Muscle of back (tissue), 11 donors: ENCODE measurements around the gene AGTR1. TPM values are rescaled to one million over a fixed set of nuclear protein-coding genes. Genes with fewer than 3 reads are reported as not detected.
"Not testable (repeated sequence)": the region's sequence is repeated elsewhere in the genome, so short reads cannot be mapped to it uniquely, and the experiment has no call there.

Source experiments
- DNase-seq, 3 donors: peaks; one replicate each; pipeline versions ENCODE4 v3.0.0 to v3.0.0-alpha.2; 2013
- polyA plus RNA-seq, 10 donors: library from polyadenylated mRNA; unstranded; fragments of 120-200 nt; gene quantifications; one replicate each; pipeline ENCODE4 v1.2.1, GENCODE V29; 2013; ENCODE audit not compliant: insufficient read length in 10 of 10

AGTR1 gene
- polyA plus RNA-seq, 10 donors = 20.0 to 40.9 (median 30.8) TPM

DNA sequence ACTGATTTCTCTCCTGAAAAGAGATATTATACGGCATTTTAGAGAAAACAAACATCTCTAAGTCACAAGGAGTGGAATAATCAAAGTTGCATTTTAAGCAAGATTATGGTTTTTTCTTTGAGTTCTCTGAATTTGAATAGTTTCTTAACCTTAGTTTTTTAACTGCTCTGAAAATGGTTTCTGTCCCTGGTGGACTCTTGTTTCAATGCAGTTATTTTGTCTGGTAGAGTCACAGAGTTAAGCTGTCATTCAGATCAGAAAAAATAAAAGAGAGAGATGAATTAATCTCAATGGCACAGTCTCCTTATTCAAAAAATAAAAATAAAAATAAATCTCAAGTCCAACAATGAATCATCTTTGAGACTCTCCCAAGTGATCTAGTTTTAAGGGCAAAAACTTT is 19.0 kb downstream of the AGTR1 start:
- no peak for DNase-seq

DNA sequence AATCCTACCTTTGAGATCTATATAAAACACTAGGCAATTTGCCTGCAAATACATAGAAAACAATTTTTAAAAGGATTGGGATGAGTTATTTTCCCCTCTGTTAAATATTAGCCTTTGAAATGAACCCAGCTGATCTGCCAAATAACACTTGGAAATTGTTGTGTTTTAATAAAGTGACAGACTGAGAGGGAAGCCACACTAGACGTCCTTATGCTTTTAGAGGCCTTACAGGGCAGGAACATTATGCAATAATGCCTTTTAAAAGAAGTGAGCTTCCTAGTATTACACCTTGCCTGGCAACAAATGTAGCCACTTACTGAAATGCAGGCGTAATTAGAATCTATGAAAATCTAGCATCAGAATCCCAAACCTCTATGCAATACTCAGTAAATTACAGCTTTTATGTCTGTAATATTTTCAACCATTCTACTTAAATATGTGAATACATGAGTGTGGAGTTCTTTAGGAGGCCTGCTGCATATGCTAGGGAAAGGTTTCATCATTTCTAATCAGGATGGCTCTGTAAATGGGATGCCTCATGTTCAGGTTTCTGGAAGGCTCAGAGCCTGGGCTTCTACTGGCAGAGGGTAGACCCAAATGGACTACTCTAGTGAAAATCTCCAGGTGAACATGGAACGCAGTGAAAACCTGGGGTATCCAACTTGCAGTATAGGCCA is 20.3 kb downstream of the AGTR1 start:
- DNase-seq = no peak

DNA sequence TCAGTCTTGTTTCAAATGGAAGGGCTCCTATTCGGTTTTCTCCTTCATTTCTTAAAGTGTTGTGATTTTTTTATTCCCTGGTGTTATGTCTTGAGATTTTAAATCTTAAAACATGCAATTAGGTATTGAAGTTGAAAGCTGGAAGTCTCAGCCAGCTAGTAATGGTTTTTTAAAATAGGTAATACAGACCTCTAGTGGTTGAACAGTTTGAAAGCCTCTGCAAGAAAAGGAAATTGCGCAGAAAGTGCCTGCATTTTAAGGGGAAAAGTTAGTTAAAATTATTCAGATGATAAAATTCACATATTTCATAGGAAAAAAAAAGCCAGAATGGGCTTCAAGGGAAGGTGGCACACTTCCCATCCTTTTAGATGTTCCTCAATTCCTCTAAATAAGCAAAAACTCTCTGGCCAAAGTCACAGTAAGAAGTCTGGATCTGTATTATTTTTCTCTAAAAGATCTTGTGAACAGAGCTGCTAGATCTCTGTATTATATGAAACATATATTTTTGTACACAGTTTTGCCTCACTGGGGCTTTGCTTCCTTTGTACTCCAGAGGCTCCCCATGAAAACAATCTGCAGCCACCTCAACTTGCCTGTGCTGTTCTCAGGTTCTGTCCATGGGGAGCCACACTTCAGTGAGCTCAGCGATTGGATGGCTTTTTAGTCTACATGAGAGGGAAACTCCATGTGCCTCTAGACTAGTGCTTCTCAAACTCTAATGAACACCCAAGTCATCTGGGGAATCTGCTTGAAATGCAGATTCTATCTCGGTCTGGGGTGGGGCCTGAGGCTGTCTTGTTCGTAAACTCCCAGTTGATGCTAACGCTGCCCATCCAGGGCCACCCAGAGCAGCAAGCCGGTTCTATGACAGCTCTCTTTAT is 21.5 kb downstream of the AGTR1 start:
- peak in 1 of 3 donors; percentile 51 for DNase-seq

DNA sequence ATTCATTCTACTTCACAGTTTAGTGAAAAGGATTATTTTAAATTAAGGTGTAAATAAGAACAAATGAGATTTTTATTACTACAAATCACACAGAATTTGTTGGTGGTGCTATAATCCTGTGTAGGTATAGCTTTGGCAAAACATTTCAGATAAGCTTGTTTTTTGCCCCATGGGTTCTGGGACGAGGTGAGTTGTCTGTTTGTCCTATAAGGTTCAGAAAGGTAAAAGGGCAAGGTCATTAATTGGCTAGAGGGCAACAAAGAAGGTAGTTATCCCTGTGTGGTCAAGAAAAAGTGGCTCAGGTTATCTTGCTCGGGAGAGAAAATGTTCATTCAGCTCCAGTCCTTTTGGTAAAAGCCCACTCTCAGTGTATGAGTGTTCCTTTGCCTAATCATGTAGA is 23.2 kb downstream of the AGTR1 start:
- no peak for DNase-seq

DNA sequence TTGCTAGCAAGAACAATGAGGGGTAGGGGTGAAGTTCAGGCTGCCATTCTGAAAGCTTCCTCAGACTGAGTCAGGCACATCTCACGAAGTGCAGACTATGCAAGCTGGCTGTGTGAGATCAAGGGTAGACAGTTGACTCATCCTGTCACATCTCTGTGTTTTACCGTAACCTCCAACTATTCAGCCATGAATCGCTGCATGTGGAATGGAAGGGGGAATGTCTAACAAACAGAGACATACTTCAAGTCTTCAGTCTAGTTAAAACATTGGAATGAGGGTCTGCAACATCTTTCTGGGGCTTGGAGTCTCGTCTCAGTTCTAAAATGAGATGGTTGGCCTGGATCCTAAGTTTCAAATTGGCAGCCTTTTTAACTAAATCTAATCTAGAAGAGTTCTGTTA is 25.9 kb downstream of the AGTR1 start:
- peak in 1 of 3 donors; percentile 81 for DNase-seq

DNA sequence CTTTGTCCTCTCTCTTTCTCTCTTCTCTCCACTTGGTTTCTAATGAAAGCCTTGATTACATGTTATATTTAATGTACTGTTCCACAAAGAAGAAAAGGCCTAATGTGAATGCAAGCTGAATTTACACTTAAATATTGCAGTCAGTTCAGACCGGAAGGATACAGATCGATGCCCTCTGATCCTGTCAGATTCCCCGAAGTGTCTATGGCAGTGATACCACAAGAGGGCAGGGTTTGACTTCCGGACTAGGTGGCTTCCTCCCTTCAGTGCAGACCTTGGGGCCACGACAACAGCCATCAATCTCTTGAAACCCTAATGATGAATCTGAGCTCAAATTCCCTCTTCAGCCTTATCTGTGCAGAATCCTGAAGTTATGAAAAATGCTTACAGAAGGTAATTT is 29.5 kb downstream of the AGTR1 start:
- peak in 1 of 3 donors; percentile 35 for DNase-seq

DNA sequence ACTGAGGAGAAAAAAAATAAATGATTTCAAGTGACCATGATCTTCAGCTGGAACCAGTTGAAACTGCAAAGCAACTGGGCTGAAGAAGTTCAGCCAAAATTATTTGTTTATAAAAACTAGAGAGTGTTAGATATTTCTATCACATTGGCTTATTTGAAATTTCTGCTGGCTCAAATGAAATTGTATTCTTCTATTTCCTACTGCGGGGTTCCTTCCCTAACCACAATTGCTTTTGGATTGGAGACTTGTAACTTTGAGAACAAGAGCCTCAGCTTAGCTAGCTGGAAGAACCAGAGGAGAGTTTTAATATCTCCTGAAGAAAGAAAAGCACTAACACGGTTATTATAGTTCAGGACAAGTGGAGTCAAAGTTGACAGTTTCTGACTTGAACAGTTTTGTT is 31.1 kb downstream of the AGTR1 start:
- no peak for DNase-seq

DNA sequence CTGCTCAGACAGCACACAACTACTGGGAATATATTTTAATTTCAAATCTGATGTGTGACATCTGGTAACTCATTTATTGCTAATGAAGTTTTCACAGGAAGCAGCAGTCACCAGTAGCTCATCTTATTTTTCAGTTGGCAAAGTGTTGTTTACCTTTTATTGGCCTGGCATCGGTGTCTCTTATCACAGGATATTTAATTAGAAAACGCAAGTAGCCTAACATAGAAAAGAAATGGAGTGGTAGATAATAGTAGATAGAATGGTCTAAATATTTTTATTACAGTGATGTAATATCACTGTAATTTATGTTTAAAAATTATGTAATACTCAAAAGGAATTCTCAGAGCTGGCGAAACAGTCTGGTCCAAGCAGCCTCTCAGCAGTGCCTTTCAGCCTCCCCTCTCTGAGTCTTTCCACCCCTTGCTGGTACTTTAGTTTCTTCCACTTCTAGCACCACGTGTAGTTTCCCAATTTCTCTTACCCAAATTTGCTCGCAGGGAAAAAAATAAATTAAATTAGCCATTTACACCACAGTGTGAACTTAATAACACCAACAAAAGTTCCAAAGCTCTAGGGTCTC is 31.9 kb downstream of the AGTR1 start:
- DNase-seq = no peak

DNA sequence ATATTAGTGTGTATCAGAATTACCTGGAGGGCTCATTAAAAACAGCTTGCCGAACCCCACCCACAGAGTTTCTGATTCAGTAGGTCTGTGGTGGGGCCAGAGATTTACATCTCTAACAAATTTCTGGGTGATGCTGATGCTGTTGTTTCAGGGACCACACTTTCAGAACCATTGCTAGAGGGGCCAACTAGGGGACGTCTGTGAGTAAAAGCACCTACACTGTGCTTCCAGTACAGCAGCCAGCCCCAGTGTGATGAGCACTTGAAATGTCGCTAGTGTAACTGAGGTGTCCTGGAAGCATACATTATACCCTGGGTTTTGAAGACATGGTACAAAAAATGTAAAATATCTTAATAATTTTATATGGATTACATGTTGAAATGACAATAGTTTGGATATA is 33.0 kb downstream of the AGTR1 start:
- no peak for DNase-seq

DNA sequence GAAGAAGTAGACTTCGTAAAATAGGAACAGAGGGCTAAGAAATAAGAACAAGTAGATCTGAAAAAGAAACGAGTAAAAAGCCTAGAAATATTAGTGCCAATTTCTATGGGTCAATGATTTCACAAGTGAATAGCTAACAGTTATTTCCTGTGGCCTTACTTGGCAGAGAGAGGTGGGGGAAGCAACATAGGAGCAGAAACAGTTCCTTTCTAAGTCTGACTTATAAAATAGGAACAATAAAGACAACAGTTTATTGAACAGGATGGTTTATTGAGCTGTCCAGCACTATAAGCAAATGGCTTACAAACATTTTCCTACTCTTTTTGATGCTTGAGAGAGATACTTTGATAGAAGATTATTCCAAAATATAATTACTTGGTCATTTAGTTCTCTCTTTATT is 37.9 kb downstream of the AGTR1 start:
- no peak for DNase-seq

DNA sequence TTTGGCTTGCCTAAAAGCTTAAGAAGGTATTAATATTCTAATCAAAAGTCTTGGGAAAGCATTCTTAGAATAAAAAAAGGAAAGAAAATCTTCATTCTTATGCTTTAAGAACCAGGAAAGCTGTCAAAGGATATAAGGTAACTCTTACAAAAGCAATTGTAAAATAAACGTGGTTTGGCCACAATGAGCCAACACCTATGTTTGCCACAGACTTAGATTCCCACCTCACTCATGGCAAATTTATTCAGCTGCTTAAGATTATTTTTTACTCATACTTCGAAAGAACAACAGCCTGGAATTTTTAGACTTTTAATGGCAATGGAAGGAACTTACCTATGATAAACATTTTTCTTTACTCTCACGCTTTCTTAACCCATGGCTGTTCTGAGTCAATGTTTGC is 38.4 kb downstream of the AGTR1 start:
- DNase-seq = no peak

DNA sequence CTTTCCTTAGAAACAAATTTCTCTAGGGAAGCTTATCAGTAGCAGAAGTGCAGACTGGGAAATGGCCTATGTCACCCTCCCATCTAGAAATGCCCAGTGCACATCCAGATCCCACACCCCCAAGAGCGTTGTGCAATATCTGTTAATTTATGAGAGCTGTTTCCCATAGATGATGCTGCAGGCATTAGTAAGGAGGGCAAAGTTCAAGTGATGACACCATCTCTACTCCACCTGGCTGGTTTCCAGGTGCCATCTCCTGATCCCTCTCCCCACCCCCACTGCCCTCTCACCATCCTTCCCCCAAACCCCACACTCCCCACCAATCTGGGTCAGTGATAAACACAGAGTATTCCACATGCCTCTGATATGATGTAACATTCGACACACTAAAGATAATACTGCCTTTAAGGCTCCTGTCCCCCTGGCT is 39.4 kb downstream of the AGTR1 start:
- DNase-seq = no peak

DNA sequence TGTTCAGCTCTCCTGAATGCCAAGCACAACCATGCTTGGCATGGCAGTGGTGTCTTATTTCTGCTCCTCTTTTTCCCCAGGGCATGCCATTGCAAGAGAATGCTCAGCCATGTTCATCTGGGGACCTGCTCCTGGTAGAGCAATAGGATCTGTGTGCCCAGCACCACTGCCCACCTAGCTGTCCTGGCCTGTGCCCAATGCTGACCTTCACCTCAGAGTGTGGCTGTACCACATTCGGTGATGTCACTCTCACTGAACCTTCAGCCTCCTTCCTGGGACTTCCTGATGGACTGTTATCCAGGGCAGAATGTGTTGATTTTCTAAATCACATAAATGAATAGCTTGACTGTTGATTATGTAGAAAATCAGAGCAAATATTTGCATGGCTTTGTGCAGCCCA is 42.0 kb downstream of the AGTR1 start:
- DNase-seq = no peak

DNA sequence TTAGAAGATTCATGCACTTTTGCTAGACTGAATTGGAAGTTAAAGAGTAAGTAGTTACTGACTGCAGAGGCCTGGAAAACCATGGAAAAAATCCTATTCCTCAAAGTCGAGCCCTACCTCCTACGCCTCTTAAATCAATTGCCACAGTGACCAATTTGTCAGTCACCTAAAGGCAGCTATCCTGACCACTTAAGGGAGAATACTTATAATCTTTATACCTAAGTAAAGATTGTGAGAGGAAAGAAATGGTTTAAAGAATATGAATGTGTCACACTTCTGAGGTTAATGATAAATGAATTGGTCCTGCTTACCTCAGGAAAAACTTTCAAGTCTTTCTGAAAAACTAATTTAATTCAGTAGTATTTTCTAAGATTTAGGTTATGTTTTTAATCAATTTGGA is 42.6 kb downstream of the AGTR1 start:
- no peak for DNase-seq

DNA sequence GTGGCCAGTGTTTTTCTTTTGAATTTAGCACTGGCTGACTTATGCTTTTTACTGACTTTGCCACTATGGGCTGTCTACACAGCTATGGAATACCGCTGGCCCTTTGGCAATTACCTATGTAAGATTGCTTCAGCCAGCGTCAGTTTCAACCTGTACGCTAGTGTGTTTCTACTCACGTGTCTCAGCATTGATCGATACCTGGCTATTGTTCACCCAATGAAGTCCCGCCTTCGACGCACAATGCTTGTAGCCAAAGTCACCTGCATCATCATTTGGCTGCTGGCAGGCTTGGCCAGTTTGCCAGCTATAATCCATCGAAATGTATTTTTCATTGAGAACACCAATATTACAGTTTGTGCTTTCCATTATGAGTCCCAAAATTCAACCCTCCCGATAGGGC is 43.5 kb downstream of the AGTR1 start:
- no peak for DNase-seq

DNA sequence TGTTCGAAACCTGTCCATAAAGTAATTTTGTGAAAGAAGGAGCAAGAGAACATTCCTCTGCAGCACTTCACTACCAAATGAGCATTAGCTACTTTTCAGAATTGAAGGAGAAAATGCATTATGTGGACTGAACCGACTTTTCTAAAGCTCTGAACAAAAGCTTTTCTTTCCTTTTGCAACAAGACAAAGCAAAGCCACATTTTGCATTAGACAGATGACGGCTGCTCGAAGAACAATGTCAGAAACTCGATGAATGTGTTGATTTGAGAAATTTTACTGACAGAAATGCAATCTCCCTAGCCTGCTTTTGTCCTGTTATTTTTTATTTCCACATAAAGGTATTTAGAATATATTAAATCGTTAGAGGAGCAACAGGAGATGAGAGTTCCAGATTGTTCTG is 44.4 kb downstream of the AGTR1 start:
- DNase-seq = no peak

DNA sequence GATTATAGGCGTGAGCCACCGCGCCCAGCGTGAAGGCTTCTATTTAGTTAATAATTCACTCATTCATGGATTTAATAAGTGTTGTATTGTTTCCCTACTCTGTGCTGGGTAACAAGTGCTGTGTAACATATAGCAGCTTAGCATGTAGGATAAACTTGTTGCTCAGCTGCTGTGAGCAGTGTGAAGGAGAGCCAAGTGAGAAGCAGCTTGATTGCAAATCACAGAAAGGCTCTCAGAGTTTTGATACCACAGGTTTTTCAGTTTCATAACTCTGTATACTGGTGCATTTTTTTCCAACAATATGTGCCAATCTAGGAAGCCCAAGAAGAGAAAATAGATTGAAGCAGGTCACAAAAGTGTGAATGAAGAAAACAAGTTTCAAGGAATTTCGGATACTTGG is 48.4 kb downstream of the AGTR1 start:
- no peak for DNase-seq

DNA sequence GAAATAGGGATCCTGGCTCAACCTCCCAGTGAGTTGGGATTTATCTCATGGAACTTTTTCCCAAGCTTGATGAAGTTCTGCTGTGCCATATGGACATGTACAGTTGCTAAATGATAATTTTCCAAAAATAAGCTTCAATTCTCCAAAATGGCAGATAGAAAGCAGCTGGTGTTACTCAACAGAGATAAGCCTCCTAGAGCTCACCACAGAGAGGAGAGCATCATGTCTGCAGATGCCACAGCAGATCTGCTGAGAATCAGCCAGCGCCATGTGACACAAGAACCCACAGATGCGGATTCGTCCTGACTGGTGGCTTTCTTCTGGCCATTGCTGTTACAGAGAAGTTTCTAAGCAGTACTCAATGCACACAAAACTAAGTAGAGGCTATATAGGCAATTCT is 50.6 kb downstream of the AGTR1 start:
- no peak for DNase-seq

DNA sequence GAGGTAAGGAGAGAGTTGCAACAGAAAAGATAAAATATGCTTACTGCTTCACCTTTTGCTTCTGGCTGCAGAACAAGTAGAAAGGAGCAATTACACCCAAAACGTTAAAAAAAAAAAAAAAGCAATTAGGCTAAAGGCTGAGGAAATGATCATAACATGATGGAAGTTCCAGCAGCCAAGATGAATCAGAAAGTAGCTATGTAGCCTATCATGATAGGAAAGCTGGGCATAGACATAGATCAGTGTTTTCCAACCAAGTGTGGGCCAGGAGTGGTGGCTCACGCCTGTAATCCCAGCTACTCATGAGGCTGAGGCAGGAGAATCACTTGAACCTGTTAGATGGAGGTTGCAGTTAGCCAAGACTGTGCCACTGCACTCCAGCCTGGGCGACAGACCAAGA is 52.6 kb downstream of the AGTR1 start:
- no peak for DNase-seq

DNA sequence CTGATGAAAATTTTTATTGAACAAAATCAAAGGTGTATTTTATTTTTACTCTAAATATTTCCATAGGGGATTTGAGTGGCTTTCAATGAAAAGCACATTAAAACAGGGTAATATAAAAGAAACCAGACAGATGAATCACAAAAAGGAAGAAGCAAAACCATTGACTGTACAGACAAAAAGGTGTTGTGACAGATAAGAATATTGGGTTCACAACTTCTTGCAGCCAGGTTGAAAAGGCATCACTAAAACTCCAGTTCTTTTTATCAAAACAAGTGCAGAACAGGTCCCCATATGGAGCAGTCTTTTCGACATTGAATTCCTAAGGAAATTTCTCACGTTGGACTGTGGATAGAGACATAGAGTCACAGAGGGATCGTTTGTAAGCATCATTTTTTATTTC is 53.8 kb downstream of the AGTR1 start:
- DNase-seq = no peak

DNA sequence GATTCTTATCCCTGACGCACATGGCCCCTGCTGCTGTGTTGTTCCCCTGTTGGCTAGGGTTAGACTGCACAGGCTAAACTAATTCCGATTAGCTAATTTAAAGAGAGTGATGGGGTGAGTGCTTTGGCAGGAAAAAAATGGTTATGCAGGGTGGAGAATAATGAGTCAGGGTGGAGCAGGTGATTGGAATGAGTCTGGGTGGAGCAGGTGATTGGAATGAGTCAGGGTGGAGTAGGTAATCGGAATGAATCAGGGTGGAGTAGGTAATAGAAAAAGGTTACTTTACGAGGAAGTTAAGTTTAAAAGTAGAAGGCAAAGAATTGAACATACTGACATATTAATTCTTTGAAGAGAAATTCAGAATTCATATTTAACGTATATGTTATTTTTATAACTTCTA is 55.7 kb downstream of the AGTR1 start:
- not testable (repeated sequence) for DNase-seq

DNA sequence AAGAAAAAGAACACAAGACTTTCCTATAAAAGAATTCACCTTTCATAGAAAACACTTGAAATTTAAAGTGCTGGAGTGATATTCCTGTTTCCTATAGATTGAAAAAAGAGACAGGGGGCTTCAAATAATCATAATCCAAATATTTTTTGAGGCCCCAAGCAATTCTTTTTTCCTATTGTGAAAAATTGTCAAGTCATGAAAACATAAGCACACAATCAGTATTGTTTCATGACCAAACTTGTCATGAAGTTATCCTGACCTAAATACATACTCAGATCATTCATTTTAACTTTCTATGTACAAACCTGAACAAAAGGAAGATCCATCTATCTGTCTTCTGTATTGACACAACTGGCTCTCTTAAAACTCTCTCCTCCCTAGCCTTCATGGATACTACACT is 57.9 kb downstream of the AGTR1 start:
- DNase-seq = no peak

DNA sequence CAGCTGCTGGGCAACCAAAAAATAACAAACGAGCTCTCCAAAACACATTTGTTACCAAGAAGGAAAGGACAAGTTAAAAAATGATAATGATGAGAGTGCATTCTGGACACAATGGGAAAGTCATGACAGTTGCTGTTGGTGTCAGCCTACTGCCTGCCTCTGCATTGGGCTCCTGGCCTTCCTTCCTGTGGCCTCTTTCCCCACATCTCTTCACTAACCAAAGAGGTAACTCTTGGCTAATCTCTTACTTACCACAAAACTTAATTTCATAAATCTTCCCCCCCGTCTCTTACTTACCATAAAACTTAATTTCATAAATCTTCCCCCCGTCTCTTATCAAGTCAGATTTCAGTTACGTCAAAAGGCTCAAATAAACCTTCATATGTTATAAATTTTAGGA is 58.6 kb downstream of the AGTR1 start:
- DNase-seq = no peak
